ENCODE measurements around the gene PODN.

Gene PODN

DNA sequence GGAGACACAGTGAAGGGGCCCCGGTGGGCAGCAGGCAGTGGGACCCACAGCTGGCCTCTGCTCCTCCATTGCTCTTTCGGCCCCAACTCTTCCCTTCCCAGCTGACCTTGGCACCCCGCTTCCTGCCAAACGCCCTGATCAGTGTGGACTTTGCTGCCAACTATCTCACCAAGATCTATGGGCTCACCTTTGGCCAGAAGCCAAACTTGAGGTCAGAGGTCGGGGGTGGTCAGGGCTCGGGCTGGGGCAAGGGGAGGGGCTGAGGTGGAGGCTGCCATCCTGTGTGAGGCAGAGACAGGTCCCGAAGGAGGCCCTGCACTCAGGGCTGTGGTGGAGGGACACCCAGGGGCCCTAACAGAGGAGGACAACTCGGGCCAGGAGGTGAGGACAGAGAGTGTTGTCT, 13.7 kb downstream of the PODN start:
- DNase-seq: no peak

DNA sequence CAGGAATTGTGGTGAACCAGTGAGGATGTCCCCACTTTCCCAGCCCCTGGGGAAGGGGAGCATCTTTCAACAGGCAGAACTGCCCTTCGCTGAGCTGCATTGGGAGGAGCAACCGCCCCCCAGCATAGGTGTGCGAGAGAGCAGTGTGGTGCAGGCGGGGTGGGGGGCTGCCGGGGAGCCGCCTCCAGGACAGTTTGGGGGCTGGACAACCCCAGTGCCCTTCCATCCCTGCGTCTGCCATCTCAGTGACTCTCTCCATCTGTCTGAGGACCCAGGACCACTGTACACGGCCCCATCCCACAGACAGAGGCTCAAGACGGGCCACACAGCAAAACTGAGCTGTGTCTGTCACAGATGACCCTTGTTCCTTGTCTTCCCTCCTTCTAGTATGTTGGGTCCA, 14.2 kb downstream of the PODN start:
- DNase-seq: no peak

DNA sequence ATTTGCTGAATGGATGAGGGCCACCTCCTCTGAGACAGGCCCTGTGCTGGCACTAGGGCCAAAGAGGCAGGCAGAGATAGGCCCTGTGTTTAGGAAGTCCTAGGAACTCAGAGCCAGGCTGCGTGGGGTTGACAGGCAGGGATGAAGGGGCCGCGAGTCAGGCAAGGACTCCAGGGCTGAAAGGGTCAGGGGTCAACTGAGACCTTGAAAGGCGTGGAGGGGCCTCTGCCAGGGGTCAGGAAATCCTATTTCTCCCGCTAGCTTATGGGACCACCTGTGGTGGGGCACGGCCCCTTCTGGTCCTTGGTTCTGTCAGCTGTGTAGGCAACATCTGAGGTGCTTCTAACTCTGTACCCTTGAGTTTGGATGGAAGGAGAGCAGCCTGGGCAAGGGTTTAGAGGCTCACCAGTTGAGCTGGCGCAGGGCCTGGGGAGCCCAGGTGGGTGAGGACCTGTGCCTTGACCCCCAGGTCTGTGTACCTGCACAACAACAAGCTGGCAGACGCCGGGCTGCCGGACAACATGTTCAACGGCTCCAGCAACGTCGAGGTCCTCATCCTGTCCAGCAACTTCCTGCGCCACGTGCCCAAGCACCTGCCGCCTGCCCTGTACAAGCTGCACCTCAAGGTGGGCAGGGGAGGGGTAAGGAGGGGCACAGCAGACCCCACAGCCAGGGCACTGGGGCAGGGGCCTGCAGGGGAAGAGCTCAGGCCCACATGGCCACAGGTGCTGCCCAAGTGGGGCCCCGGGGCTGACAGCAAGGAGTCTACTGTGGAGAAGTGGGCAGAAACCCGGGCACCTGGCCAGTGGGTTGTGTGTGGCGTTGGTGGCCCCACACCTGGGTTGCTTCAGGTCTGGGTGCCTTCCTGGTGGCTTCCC, 14.9 kb downstream of the PODN start:
- DNase-seq: no peak

DNA sequence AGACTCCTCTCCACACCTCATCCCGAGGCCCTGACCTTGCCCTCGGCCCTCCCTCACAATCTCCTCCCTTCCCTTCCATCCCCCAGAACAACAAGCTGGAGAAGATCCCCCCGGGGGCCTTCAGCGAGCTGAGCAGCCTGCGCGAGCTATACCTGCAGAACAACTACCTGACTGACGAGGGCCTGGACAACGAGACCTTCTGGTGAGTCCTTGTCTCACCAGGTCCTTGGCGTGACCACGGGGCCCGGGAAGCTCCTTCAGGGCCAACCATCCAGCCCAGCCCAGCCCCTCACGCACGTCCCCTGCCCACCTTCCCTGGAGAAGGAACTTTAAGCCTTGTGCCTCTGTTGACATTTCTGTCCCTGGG, 15.6 kb downstream of the PODN start:
- DNase-seq: no peak

DNA sequence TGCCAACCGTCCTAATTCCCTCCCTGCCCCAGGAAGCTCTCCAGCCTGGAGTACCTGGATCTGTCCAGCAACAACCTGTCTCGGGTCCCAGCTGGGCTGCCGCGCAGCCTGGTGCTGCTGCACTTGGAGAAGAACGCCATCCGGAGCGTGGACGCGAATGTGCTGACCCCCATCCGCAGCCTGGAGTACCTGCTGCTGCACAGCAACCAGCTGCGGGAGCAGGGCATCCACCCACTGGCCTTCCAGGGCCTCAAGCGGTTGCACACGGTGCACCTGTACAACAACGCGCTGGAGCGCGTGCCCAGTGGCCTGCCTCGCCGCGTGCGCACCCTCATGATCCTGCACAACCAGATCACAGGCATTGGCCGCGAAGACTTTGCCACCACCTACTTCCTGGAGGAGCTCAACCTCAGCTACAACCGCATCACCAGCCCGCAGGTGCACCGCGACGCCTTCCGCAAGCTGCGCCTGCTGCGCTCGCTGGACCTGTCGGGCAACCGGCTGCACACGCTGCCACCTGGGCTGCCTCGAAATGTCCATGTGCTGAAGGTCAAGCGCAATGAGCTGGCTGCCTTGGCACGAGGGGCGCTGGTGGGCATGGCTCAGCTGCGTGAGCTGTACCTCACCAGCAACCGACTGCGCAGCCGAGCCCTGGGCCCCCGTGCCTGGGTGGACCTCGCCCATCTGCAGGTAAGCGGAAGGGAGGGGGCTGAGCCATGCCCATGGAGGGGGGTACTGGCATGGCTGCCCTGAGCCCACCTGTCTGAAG, 16.5 kb downstream of the PODN start:
- no peak for DNase-seq

DNA sequence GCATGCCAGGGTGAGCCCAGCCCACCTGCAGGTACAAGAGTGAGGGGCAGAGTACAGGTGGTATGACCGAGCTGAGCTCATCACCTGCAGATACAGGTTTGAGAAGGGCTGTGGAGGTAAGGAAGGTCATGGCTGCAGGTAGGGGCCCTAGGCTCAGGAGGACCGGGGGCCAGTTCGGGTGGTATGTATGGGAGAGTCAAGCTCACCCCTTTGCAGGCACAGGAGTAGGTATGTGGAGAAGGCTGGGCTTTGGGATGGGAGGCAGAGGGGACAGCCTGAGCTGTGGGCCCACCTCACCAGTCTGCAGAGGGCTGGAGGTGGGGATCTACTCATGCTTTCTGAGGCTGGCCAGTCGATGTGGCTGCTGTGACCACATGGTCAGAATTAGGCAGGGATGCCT, 17.2 kb downstream of the PODN start:
- no peak for DNase-seq

DNA sequence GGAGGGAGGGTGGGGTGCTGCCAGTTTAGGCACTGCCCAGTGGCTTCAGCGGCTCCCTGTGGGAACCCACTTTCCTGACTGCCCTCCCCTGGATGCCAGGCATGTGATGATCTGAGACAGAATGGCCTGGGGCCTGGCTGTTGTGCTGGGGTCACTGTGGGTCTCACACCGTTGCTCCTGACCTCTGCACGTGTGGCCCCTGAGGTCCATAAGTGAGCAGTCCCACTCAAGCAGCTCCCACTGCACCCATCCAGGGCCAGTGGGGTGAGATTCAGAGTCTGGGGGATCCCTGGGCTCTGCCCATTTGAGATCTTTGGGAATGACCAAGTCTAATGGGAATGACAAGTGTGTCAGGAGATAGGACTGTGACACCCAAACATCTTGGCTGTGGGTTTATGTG, 18.0 kb downstream of the PODN start:
- no peak for DNase-seq

DNA sequence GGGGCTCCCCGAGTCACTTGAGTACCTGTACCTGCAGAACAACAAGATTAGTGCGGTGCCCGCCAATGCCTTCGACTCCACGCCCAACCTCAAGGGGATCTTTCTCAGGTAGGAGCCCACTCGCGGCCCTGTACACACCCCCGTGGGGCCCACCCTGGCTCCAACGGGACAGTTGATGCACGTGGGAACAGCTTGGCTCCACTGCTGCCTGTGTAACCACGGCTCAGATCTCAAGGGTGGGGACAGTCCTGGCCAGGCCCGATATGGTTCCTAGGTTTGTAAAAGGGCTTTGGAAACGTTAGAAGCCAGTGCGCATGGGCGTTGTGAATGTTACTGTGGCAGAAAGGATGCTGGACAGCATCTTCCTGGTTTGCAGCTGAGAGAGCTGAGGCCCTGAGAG, 18.8 kb downstream of the PODN start:
- DNase-seq: no peak

DNA sequence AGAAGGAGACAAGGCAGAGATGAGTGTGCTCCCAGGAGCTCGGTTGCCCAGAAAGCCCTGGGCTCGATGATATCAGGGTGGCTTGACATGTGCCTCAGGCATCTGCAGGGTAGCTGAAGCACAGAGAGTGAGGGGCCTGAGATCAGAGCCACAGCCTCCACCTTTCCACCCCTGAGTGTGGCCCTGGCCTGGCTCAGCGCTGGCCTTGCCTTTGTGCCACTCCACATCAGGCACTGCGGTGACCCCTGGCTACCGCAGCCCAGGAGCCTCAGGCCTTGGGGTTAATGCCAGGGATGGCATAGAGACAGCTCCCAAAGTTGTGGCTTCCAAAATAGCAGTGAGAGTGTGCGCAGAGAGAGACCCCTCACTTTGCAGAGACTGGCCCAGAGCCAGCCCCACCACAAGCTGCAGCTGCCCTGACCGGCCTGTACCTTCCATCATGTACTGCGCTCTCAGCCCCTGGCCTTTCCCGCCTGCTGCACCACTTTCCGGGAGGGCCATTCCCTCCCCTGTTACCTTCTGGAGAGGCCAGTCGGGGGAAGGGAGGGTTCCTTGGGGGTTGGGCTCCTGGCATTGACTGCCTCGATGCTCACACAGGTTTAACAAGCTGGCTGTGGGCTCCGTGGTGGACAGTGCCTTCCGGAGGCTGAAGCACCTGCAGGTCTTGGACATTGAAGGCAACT, 19.5 kb downstream of the PODN start:
- DNase-seq: no peak

DNA sequence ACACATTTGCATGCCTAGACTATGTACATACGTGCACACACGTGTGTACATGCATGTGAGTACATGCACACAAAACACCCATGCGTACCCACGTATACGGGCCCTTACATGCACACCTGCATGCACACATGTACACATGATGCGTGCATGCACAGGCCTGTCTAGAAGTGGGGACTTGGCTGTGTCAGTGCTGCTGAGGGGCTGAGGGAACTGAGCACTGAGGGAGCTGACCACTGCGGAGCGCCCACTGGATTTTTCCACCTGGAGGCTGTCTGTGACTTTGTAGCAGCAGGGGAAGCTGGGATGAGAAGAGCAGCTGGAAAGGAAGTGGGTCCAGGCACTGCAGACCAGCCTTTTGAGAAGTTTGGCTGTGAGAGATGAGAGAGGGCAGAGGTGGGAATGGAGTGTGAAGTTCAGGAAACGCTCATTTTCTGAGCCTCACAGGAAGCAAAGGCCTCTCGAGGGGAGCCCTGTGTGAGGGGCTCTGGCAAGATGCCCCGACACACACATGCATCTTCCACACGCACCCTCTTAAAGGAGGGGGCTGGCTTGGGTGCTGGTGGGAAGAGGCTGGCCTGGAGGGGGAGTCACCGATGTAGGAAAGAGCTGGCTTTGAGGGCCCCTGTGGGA, 20.9 kb downstream of the PODN start:
- DNase-seq: no peak

DNA sequence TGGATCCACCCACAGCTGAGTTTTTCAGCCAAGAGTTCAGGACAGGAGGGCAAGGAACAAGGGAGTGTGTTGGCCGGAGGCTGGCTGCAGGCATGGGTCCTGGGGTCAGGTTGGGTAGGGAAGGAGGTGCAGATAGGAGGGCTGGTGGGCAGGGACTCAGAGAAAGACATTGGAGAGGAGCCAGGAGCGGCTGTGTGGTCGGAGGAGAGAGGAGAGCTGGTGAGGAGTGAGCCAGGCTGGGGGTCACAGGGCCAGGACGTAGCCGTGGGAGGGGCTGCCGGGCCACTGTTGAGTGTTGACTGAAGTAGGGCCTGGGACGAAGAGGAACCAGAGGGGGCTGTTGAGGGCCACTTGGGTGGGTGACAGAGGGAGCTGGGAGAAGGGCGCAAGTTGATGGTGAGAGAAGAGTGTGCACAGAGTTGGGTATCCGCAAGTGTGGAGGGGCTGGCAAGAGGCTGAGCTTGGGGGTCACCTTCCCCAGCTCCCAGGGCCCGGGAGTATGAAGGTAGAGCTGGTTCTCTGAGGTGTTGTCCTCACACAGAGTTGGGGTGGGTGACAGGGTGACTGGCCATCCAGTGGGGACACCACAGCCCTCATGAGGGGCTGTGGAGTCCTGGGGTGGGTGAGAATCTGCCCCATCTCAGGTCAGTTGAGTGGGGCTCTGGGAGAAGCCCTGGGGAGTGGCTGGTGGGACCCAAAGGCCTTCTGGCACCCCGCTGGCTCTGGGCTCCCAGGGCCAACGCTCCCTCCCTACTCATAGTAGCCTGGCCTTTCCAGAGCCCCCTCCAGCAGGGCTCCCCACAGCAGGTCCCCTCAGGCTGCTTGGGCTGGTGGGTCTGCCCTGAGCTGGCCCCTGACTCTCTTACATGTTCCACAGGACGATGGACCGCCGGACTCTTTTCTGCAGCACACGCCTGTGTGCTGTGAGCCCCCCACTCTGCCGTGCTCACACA, 21.9 kb downstream of the PODN start:
- no peak for DNase-seq

DNA sequence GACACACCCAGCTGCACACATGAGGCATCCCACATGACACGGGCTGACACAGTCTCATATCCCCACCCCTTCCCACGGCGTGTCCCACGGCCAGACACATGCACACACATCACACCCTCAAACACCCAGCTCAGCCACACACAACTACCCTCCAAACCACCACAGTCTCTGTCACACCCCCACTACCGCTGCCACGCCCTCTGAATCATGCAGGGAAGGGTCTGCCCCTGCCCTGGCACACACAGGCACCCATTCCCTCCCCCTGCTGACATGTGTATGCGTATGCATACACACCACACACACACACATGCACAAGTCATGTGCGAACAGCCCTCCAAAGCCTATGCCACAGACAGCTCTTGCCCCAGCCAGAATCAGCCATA, 22.6 kb downstream of the PODN start:
- DNase-seq: peak; percentile 24 to 31

DNA sequence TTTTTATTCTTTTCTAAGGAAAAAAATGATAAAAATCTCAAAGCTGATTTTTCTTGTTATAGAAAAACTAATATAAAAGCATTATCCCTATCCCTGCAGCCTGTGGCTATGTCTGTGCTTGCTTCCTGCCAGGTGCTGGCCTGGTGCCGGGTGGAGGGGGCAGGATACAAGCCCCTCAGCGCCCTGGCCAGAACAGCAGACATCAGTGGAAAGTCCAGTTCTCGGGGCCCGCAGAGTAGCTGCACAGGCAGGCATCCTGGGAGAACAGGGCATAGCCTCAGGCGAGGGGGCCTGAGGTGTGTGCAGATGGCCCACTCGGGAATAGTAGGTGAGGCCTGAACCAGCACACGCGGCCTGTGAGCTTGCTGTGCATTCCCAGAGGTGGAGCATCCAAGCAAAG, 23.4 kb downstream of the PODN start:
- DNase-seq: no peak

DNA sequence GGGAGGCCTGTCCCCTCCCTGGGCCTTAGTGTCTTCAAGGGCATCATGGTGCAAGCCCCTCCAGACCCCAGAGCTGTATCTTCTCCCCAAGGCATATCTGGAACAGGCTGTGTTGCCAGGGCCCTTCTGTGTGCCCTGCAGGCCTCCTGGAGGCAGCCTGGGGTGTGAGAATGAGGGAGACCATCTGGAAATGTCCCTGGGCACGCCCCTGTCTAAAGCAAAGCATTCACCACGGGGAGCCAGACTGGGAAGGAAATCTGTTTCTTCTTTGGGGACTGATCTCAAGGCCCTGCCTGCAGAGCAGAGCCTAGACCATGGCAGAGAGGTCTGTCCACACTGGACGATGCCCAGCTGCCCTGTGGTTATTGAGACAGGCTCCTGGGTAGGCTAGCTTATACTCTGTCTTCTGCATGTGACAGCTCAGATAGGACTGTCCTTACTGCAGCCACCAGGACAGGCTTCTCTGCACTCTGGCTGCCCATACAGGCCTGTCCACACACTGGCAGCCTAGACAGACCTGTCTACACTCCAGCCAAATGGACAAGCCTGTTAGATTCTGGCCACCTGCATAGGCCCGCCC, 24.6 kb downstream of the PODN start:
- no peak for DNase-seq

DNA sequence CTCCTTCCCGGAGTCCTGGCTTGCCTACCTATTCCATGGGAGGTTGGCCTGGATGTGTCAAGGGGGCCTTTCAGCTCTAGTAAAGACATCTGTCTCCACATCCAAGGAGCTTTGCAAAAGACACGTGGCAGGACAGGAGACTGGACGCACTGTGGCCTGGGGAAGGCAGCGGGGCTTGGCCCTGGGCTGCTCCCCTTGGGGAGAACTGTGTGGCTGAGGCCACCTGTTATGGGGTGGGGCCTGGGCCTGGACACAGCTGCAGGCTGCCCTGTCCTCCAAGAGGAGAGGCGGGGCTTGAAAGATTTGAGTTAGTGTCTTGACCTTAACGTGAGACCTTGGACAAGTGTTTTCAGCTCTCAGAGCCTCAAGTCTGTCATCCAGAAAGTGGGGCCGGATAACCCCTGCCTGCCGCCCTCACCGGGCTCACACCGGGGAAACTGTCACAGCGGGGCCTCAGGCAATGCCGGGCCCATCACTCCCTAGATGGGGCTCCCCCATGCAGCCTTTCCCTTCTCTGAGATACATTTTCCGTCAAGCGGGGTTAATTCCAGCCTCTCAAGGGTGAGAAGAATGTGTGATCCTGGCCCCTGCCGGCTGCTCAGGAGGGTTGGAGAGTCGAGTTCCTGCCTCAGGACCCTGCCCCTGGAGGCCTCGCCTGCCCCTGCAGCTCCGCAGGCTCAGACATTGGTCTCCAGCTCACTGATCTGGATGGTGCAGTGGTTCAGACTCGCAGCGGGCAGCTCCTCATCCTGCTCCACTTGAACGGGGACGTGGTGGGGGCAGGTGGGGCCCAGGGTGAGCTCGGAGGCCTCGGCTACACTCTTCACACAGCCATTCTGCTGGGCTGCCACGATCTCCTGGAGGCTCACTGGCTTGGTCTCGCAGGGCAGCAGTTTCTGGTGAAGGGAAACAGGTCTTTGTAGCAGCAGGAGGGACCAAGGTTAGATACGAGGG, 25.6 kb downstream of the PODN start:
- no peak for DNase-seq

DNA sequence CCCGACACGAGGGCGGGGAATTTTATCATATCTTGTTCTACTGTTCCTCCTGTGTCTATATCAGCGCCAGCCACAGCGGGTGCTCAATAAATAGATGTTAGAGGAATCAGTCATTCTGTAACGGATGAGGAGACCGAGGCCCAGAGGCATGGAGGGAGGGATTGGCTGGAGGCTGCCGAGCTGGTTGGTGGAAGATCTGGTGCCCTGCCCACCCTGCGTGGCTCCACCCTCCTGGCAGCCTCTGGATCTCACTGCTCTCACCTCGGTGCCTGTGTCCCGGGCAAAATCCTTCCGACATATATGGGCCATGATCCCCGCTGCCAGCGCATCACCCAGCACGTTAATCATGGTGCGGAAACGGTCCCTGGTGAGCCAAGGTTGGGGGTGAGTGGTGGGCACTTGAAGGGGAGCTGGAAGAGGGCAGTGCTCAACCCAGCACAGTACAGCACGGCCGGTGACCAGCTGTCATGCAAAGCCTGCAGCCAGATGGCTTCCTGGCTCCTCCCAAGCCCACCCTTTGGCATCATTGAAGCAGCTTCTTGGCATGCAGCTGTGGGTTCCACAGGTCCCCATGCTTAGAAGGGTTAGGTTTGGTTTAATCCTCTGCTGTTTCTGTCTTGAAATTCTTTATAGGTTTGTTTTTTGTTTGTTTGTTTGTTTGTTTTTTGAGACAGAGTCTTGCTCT, 26.7 kb downstream of the PODN start:
- DNase-seq: no peak

DNA sequence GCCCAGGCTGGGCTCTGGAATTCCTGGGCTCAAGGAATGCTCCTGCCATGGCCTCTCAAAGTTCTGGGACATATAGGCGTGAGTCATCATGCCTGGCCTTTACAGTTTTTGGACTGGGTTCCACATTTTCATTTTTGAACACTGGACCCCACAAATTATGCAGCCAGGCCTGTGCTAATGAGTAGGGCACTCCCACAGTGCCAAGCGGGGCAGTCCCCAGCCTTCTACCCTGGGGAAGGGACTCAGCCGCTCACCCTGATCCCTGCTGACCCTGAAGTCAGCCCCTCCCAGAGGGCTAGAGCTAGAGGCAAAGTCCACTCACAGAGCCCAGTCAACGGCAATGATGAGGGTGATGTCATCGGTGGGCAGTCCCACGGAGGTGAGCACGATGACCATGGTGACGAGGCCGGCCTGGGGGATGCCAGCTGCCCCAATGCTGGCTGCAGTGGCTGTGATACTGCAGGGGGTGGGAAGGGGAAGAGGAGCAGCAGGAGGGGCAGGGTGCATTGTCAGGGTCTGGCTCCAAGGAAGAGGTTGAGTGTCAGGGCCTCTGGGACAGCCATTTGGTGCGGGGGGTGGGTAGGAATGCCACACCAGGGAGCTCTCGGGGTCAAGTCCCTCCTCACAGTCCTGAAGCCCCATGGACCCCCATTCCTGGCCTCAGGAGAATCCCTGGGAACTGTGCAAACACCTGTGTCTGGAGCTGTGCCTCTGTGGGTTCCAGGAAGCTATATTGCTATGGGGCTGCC, 27.6 kb downstream of the PODN start:
- DNase-seq: no peak

DNA sequence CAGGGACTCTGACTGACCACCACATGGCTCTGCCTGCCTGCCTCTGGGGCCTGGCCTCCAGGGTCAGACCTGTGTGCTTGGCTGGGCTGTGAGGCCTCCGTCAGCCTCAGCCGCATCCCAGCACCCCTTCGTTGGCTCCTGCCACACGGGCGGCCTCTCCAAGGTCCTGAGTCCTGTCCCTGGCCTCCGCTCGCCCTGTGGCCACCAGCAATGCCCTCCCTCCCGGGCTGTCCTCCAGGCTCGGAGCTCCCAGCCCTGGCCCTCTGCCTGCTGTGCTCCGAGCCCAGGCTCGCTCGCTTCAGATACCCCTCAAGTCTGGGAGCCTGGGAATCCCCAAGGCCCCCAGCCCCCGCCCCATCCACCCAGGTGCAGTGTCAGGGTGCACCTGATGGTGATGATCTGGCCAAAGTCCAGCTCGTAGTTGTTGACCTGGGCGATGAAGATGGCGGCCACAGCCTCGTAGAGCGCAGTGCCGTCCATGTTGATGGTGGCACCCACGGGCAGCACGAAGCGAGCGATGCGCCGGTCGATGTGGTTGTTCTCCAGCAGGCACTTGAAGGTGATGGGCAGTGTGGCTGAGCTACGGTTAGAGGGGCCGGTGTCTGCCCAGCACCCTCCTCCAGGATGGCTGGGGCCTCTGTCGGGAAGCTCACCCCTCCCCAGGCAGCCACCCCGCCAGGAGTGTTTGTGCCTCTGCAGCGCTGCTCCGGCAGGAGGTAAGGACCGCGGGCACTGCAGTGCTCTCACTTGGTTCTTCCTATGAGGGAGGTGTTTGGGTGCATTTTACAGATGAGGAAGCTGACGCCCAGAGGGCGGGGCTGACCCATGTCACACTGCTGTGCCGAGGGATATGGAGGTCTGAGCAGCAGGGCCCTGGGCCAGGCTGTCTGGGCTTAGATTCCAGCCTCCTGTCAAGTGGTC, 28.5 kb downstream of the PODN start:
- DNase-seq: peak; percentile 17 to 28

Measured in CD4-positive, alpha-beta T cell treated with Interleukin-1 beta for 1 hour (primary cell).